ENCODE results near the gene MDFIC.

DNA sequence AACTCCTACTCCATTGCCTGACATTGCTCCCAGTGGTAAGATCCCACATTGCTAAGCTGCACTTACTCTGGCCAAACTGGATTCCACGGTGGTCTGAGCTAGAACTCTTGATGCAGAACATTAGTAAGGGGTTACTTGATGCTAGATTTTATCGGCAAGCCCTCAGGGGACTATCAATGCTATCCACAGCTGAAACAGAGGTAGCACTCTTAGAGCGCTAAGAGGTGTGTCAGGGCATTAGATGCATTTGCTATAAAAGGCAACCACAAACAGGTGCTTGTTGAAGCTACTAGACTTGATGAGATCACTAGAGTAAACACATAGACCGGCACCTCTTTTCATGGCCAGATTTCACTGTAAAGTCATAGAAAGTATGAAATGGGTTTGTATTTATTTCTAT, 116.3 kb downstream of the MDFIC start:
- TF ChIP-seq, protein P1, sequence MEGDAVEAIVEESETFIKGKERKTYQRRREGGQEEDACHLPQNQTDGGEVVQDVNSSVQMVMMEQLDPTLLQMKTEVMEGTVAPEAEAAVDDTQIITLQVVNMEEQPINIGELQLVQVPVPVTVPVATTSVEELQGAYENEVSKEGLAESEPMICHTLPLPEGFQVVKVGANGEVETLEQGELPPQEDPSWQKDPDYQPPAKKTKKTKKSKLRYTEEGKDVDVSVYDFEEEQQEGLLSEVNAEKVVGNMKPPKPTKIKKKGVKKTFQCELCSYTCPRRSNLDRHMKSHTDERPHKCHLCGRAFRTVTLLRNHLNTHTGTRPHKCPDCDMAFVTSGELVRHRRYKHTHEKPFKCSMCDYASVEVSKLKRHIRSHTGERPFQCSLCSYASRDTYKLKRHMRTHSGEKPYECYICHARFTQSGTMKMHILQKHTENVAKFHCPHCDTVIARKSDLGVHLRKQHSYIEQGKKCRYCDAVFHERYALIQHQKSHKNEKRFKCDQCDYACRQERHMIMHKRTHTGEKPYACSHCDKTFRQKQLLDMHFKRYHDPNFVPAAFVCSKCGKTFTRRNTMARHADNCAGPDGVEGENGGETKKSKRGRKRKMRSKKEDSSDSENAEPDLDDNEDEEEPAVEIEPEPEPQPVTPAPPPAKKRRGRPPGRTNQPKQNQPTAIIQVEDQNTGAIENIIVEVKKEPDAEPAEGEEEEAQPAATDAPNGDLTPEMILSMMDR (optimal IDR thresholded peaks at IDR 0.05 in 1 of 3, IDR thresholded peaks at IDR 0.05 in 1 of 3, conservative IDR thresholded peaks at IDR 0.05 in 1 of 3; ENCODE audit: extremely low read depth in 1 of 3, insufficient read depth in 2 of 3, low read length in 3 of 3), result no peak
- no peak for TF ChIP-seq EZH2 (IDR thresholded peaks at IDR 0.05; ENCODE audit: low read length)

All from keratinocyte (primary cell).